DMS53 treated with DMSO at 0.1 percent for 48 hours (cell line): ENCODE measurements around the gene DLG3.
"Not testable (repeated sequence)": the region's sequence is repeated elsewhere in the genome, so short reads cannot be mapped to it uniquely, and the experiment has no call there.

ENCODE experiments used
- DNase-seq: peaks from one replicate; lab custom pipeline; 2025; ENCODE audit not compliant: unreplicated experiment; lab: John Stamatoyannopoulos, UW

DLG3 gene

DNA sequence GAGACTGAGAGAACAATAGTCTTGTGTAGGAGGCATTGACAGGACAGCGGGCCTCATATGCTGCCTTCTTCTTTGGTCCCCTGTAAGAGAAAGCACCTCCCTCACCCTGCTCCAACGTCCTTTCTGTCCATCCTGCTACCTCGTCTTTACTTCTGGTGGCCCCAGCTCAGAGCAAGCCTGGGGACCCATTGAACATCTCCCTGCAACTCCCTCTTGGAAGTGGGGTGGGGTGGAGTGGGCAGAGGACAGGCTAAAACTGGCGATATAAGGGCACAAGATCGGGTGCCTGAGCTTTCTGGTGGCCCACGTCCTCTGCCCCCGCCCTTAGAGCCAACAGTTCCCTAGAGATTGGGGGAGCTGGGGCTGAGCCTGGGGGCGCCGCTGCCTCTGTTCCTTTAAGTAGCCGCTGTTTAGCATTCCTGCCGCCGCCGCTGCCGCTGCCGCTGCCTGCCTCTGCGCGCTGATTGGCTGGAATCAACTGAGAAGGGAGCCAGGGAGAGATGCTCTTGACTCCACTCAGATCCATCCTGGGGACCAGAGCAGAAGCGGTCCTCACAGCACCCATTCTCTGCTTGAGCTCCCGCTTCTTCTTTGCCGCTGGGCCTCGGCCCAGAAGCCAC, at the start of gene DLG3:
Gene DLG3 (plus strand): TSS at position 510 of the 620 bp plus-strand sequence. CDS start 367 bp downstream, outside the sequence.
- DNase-seq: peak; percentile 41

DNA sequence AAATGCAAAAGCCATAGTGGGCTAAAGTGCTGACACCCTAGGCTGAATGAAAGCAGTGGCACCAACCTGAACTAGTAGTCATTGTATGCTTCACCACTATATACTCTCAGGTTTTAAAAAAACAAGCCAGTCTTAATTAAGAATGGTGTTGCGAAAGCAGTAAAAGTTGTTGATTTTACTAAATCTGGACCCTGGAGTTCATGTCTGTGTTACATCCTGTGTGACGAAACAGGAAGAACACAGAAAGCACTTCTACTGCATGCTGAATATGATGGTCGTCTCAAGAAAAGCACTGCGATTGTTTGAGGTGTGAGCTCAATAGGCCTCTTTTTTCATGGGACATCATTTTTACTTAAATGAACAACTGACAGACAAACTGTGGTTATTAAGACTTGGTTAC, 45.7 kb upstream of the DLG3 start:
- no peak for DNase-seq

DNA sequence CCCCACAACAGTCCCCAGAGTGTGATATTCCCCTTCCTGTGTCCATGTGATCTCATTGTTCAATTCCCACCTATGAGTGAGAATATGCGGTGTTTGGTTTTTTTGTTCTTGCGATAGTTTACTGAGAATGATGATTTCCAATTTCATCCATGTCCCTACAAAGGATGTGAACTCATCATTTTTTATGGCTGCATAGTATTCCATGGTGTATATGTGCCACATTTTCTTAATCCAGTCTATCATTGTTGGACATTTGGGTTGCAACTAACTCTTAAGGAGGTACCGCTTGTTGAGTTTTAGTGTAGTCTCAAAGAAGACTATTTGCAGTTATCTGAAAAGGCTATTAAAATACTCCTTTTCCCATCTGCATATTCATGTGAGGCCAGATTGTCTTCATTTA, 44.5 kb upstream of the DLG3 start:
- not testable (repeated sequence) for DNase-seq

DNA sequence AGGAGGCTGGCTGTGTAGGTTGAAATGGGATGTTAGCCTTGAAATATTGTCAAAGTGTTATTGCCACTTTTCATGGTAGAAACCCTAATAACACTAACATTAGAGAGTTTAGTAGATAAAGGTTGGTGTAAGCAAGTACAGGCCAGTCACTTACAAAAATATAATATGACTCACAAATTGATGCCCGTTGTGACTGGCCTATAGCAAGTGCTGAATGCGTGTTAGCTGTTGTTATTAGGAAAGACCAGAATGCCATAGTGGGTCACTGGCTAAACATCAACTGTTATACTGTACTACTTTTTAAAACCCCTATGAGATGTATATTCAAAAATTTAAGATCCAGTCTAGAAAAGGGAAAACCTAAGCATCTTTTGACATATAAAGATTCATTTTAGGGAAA, 41.9 kb upstream of the DLG3 start:
- no peak for DNase-seq

DNA sequence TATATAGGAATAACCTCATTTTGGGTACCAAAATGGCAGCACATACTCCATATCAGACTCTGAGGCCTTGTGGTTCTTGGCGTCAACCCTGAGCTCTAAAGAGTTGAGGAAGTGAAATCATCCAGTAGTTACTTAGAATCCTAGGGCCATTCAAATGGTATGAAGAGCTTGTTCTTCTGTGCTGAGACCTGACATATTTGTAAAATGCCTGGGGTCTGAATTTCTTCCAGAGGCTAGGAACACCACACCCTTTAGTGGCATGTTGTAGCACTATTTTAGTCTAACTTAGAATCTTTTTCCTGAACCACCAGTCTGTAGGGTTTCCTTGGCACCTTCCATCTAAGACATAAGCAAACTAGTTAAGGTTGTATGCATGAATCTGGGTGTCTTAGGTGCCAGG, 39.6 kb upstream of the DLG3 start:
- DNase-seq: no peak

DNA sequence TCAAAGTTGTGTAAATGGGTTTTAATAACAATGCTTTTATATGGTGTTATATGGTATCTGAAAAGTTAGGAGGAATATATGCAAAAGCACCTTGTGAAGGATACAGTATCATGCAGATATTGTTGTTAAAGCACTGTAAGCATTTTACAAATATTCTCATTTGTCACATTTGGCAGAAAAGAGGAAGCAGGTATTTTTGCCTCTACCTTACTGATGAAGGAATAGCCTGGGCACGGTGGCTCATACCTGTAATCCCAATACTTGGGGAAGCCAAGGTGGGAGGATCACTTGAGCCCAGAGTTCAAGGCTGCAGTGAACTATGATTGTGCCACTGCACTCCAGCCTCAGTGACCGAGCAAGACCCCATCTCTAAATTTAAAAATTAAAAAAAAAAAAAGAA, 33.7 kb upstream of the DLG3 start:
- no peak for DNase-seq

DNA sequence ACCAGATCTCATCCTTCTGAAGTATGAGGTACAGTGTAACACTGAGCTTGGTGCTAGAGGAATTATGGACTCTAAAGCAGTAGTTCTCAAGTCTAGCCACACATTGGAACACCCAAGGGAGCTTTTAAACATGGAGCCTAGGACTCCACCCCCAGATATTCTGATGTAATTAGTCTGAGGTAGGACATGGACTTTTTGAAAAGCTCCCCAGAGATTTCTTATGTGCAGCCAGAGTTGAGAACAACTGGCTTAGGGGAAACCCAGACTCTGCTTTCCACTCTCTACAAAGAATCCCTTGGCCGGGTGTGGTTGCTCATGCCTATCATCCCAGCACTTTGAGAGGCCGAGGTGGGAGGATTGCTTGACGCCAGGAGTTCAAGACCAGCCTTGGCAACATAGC, 33.2 kb upstream of the DLG3 start:
- DNase-seq: no peak

DNA sequence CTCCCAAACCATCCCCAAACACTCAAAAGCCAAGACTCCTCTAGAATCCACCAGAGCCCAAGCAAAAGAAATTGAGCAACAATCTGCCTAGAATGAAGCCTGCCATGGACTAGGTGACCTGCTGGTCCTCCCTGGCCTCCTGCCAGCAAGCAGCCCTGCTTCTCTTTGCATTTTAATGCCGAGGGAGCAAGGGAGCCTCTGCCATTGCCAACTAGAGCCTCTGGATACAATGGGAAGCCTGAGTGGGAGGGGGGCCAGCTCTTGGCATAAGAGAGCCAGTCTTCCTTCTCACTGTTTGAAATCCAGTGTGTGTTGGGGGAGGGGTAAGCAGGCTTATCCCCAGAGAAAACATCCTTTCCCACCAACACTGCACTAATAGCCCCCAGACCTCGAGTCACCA, 23.0 kb upstream of the DLG3 start:
- DNase-seq: no peak

DNA sequence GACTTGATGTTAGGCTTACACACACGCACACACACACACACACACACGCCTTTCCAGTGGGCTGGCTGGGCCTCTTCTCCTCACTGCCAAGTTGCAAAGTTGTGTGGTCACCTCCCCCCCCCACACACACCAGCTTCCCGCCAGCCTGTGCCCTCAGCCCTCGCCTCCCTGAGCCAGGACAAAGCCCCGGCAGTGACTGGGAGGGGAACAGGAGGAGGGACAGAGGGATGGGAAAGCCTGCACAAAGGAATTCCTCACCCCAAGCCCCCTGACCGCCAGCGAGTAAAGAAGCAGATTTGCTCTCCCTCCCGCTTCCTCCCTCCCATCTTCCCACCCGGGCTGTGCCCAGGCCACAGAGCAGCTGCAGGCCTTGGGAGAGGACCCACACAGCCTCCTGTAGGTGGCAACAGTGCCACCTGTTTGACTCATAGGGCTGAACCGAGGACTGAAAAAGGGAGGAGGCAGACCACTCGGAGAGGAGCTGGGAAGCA, 21.7 kb upstream of the DLG3 start, which contains the start of gene GDPD2:
Gene GDPD2 (plus strand): TSS at position 464 of the 491 bp plus-strand sequence. CDS start 1,671 bp downstream, outside the sequence.
- peak; percentile 68 for DNase-seq

DNA sequence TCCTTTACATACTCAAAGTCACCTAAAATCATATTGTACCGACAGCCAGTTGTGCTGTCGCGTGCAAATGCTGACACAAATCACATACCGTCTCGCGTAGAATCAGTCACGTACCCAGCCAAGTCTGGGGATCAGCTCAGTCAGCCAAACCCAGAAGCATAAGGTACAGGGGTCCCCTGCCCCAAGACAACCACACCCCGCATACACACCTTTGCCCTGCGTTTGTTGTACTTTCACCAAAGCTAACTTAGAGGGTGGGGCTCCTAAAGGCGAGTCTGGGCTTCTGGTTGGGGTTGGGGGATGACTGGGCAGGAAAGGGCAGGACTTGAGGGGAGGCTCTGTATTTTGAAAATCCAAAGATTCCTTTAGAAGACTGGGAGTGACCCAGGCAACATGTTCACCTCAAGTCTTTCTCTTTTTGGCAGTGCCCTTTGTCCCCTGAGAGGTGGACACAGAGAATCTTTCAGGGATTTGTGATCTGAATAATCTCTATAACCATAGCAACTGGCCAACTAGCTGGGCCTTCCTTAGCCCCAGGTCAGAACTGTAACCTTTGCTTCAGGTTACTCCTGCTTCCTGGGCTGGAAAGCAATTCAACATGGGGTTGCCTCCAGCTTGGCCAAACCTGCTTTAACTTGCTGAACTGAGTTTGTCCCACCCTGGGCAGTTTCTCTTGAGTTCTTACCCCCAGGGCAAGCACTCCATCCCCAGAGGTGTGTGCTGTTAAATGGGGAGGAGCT, 20.5 kb upstream of the DLG3 start:
- DNase-seq: no peak

DNA sequence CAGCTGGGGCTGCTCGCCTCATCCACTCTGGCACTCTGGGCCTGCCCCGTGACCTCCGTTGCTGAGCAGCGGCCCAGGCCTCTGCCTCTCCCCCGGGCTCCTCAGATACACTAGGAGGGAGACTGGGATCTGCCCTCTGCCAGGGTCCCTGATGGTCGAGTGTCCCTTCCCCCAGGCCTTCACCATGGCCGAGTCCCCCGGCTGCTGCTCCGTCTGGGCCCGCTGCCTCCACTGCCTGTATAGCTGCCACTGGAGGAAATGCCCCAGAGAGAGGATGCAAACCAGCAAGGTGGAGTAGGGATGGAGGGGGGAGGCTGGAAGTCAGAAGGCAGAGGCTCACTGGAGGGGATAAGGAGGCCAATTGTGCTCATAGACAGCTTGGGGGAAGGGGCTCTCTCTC, 19.8 kb upstream of the DLG3 start:
- DNase-seq: no peak

DNA sequence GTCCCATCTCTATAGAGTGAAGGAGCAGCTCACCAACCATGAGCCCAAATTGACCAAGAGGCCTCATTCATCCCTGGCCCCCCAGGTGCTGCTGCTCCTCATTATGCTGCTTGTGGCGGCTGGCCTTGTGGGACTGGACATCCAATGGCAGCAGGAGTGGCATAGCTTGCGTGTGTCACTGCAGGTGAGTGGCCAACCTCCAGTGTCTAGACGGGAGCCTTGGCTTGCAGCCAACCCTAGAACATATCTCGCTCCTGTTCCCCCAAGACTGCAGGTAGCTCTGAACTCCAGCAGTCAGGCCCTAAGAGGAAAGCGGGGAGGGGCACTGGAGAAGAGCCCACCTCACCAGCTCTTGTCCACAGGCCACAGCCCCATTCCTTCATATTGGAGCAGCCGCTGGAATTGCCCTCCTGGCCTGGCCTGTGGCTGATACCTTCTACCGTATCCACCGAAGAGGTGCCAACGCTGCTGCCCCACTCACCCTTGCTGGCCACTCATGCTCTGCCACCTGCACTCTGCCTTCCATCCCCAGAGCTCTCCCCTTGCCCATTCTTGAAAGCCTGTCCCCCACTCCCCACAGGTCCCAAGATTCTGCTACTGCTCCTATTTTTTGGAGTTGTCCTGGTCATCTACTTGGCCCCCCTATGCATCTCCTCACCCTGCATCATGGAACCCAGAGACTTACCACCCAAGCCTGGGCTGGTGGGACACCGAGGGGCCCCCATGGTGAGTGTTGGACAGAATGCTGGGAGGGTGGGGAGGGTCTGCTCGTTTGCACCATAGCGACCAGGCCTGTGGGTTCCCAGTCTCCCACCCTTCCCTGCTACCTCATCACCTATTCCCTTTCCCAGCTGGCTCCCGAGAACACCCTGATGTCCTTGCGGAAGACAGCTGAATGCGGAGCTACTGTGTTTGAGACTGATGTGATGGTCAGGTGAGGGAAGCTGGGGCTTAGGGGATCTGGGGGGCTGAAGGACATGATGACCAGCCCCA, 18.1 kb upstream of the DLG3 start:
- DNase-seq: no peak

DNA sequence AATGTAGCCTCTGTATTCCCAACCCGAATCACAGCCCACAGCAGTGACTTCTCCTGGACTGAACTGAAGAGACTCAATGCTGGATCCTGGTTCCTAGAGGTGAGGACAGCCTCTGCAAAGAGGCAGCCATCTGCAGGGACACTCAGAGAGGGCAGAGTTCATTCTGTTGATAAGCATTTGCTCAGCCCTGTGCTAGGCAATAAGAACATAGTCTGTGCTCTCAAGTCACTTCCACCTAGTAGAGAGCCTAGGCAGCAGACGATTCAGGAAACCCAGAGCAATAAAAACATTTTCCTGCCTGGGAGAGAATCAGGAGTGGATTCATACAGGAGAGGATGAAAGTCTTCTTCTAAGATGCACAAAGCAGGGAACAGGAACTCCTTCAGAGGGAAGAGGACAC, 17.3 kb upstream of the DLG3 start:
- DNase-seq: no peak

DNA sequence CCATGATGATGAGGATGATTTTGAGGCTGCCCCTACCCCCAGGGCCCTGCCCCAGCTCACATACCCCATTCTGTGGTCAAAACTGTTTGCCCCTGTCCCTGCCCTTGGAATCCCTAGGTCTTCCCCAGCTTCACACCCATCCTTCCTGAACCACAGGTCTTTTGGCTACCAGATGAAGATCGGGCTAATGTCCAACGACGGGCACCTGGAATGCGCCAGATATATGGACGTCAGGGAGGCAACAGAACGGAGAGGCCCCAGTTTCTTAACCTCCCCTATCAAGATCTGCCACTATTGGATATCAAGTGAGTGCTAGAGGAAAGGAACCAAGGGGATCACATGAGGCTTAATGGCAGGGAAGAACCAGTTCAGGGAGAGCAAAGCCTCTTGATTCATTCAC, 14.9 kb upstream of the DLG3 start:
- no peak for DNase-seq

DNA sequence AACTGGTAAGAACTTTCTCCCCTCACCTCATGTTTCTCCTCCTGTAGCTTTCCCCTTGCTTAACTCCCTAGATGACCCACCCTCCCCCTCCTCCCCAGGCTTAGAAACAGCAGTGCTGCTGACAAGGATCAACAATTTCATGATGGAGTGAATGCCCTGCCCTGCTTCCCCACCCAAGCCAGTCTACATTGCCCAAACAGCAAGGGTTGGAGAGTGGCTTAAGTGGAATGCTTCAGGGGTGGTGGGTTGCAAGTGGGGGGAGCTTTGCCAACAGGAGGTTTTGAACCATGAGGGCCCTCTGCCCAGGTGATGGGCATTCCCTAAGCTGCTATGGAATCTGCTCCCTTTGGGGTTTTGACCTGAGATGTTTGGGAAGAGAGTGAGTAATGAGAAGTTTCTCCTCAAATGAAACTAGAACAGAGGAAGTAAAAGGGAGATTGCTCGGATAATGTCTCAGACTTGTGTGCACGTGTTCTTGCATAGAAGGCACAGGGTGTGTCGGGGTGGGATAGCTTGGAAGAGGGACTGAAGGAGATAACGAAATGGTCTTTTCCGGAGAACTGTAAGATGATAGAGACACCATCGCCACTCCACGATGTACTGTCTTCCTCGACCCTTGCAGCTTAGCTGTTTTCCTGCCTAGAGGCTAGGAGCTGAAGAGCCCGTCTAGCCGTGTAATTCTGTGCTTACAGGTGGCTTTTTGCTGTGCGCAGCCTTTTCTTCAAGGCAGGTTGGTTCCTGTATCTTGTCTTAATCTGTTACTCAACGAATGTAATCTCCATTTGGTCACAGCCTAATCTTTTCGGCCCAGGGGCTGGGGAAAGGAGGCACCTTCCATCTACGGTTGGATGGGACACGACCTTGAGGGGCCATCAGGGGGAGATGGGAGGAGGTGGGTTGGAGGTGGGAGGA, 11.4 kb upstream of the DLG3 start:
- no peak for DNase-seq

DNA sequence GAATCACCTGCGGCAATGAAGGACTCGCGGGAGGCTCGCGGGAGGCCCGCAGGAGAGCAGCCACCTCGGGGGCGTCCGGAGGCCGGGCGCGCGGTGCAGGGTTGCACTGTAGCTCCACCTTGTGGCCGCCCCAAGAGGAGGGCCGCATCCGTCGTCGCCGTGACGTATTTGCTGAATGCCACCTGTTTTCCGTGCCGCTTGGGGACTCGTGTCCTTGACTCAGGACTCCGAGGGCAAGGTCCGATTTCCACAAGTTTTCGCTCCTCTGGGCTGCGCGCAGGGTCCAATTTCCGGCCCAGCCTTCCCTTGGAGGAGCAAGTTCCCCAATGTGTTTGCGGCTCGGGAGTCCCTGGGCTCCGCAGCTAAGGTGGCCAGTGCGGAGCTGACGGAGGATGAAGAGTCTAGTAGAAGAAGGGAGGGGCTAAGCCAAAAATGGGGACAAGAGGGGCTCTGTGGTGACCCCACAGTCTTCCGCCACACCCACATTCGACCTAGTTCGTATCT, 10.7 kb upstream of the DLG3 start:
- DNase-seq: peak; percentile 60

DNA sequence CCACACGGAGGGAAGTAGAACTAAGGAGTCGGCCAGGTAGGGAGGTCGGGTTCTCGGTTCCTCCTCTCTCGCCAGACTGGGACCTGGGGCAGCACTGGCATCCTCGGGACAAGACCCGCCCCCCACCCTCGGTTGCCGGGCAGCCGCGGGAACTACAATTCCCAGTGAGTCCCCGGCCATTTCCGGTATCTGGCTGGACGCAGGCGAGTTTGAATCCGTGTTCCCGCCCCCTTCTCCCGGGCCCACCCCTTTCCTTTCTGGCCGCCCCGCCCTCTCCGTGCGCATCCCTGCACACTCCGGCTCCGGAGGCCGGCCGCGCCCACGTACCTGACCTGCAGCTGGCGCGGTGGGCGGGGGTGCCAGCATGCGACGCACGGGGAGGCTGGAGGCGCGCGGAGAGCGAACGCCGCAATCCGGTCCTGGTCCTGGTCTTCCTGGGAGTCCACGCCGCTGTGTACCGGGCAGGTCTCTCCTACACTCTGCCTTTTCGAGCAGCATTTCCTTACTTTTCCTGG, 10.2 kb upstream of the DLG3 start:
- peak; percentile 83 for DNase-seq

DNA sequence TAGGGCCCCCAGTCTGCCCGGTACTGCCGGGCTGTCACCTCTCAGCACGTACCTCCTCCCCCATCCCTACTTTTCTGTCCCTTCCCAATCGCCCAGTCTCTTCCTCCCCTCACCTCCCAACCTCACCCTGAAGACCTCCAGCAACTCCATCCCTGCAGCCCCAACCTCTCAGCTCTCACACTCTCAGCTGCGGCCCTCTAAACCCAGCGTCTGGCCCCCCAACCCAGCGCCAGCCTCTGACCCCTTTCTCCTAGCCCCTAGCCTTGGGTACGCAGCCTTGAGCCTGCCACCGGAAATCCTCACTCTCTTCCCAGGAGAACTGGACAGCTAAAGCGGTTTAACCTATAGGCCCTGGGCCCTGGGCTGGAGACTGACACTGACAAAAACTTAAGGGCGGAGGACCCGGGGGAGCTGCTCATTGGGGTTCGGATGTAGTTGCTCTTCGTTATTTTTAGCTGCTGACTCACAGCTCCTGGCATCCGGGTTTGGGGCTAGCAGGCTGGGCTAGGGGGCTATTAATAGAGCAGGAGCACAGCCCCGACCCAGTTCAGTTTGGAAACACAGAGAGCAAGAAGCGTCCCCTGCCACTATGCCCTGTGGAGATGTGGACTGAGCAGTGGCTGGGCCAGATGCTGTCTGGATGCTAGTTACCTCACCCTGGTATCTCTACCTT, 9.6 kb upstream of the DLG3 start:
- no peak for DNase-seq

DNA sequence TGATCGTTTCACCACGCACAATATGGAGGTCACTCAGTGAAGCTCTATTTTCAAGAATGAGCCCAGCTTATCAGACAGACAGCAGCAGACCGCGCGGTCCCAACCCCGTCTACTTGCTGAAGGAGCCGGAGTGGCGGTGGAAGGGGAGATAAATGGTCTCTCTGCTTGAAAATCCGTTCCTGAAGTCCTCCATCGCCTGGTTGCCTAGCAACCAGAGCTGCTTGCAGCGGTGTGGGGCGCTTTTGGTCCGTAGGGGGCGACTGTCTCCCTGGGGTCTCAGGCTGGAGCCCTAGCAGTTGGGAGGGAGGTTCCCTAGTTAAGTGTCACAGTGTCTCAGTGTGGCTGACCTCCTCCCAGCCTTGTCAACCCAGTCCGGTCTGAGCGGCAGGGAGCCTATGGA, 8.3 kb upstream of the DLG3 start:
- no peak for DNase-seq
